AG09309 (cell line): ENCODE results near the gene KCNJ5.

ENCODE experiments used
- DNase-seq: peaks from one replicate; pipeline ENCODE4 v3.0.0-alpha.2; 2010; ENCODE audit warnings: low read depth
- H3K4me3 ChIP-seq: 2 replicates; pipeline ENCODE4 v1.5.1; 2011; ENCODE audit warnings: mild to moderate bottlenecking, low read depth, low read length, moderate library complexity; ENCODE audit not compliant: control insufficient read depth
- TF ChIP-seq, protein P1 (sequence below): IDR thresholded peaks from 2 replicates; pipeline ENCODE4 v1.5.1; 2011; ENCODE audit warnings: mild to moderate bottlenecking, low read depth, low read length, inconsistent platforms; ENCODE audit not compliant: insufficient read depth, control insufficient read depth; ENCODE audit errors: missing control alignments

Gene KCNJ5

DNA sequence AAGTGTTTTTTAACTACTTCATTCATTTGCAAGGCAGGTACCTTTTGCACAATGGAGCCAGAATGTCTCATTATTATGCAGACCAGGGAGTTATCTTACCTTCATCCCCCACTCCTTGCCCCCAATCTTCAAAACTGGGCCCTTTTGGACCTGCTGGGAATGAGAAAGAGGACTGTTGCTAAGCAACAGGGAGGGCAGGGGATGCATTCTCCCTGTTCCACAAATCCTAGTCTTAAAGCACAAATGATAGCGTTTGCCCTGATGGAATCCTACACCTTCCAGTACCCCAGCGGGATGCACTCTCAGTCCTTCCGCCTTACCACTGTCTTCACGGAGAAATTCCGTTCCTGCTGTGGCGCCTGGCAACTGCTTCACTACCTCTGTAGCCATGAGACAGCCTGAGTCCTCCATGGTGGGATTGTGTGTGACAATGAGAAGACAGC, 20.0 kb upstream of the KCNJ5 start:
- TF ChIP-seq, protein P1, sequence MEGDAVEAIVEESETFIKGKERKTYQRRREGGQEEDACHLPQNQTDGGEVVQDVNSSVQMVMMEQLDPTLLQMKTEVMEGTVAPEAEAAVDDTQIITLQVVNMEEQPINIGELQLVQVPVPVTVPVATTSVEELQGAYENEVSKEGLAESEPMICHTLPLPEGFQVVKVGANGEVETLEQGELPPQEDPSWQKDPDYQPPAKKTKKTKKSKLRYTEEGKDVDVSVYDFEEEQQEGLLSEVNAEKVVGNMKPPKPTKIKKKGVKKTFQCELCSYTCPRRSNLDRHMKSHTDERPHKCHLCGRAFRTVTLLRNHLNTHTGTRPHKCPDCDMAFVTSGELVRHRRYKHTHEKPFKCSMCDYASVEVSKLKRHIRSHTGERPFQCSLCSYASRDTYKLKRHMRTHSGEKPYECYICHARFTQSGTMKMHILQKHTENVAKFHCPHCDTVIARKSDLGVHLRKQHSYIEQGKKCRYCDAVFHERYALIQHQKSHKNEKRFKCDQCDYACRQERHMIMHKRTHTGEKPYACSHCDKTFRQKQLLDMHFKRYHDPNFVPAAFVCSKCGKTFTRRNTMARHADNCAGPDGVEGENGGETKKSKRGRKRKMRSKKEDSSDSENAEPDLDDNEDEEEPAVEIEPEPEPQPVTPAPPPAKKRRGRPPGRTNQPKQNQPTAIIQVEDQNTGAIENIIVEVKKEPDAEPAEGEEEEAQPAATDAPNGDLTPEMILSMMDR: no peak
- no peak overlapping the region for H3K4me3 ChIP-seq
- DNase-seq: no peak

DNA sequence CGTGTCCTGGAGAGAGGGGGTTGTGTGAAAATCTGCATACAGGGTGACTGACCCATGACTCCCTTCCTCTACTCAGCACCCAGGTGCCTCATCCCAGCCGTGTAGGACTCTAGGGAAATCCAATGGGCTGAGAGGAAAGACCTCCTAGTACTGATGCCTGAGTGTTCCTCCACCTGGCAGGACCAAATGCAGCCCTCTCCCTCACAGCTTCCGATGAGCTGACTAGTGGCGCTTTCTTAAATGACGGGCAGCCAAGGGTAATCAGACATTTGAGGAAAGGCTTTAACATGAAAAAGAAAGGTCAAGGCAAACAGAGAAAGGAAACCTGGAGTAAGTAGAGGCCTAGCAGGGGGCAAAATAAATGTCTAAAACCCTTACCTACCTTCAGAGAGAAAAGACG, 19.1 kb upstream of the KCNJ5 start:
- DNase-seq: no peak
- no peak overlapping the region for H3K4me3 ChIP-seq
- TF ChIP-seq, protein P1: no peak

DNA sequence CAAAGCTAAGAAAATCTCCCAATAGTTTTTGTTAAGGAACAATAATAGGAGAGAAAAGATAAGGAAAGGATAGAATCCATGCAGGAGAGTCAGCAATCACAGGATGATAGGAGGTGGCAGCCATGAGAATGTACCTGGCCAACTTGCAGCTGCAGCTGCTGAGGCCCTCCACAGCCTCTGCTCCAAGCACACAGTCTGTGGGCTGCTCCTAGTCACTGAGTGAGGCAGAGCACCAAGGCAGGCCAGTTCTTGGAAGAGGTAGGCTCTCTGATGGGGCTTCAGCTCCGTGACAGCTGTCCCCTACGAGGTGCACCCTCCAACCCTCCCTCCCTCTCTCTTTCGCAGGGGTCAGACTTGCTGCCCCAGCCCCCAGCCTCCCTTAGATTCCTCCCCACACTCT, 18.6 kb upstream of the KCNJ5 start:
- DNase-seq: no peak
- H3K4me3 ChIP-seq: no peak overlapping the region

DNA sequence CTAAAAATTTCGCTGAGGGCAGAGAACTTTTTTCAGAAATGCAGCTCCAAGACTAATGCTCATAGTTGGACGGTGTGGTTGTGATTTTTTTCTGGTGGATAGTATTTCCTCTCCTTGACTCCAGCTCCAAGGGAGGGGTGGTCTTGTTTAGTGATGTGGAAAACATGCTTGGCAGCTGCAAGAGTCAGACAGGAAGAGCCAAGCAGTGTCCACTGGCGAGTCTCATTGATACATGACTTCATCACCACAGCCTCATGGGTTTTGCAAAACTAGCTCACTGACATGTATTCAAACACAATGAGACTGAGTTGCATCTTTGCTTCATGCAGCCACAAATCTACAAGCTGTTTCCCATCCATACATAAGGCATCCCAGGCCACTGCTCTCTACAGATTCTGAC, 16.7 kb upstream of the KCNJ5 start:
- H3K4me3 ChIP-seq: no peak overlapping the region
- no peak for DNase-seq
- TF ChIP-seq, protein P1: no peak

More for the DNA sequence above, 18.6 kb upstream of the KCNJ5 start:
- TF ChIP-seq, protein P1: no peak

DNA sequence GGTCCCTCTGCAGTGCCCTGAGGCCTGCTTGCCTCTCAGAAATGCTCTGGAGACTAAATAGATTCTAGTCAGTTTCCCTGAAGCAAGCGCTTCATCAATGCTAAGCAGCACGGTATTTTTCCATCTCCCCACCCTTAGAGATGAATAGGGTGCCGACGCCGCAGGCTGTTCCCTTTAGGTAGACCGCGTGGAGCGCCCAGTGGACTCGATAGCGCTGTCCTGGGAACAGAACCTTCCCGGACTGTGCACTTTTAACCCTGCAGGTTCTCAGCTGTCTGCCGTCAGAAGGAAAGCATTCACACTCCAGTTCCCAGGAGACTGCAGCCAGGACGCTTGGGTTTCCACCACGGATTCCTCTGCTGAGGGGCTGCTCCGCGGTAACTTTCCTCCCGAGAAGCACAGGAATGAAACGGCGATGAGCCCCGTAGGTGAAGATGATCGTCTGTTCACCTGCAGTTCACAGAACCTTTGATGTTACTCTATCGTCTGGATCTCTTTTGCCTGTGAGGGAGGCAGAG, 15.0 kb upstream of the KCNJ5 start:
- TF ChIP-seq, protein P1: no peak
- H3K4me3 ChIP-seq: no peak overlapping the region
- no peak for DNase-seq

DNA sequence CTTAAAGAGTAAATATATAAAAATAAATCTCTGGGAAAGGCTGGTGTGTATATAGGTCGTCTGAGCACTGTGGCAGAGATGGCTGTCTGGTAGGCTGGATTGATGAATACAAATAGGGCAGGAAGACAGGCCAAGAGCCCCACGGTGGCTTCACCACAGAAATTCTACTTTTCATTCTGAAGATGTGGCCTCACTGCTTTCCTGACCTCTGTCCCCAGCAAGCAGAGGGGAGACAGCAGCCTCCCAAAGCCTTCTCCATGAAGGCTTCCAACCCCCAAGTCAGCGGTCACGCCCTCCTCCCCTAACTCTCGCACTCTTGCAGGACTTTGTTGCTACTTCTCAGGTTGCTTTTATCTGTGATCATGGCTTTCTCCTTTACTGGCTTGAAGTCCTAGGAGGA, 13.4 kb upstream of the KCNJ5 start:
- TF ChIP-seq, protein P1: no peak
- no peak overlapping the region for H3K4me3 ChIP-seq
- no peak for DNase-seq

DNA sequence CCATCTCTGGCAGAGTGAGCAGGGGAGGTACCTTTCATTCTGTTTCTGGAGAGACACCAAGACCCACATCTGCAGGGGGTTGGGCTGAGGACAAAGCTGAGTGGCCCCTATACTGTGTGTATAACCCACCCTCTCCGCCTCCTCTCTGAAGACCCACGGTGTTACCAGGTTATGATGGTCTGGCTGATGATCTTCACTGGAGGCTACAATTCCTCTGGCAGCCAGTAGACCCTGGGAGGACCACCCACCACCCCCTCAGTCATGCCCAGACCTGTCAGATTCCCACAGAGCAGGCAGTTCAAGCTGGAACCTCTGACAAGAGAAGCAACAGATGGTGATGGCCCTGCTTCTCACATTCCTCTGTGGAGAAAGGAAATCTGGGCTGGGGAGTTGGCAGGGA, 12.7 kb upstream of the KCNJ5 start:
- H3K4me3 ChIP-seq: no peak overlapping the region
- no peak for DNase-seq
- TF ChIP-seq, protein P1: no peak
